Umbilical cord (tissue), 2 donors: ENCODE data around the gene PITPNM3. TPM values are rescaled to one million over a fixed set of nuclear protein-coding genes. Genes with fewer than 3 reads are reported as not detected.
"Not testable (repeated sequence)": the region's sequence is repeated elsewhere in the genome, so short reads cannot be mapped to it uniquely, and the experiment has no call there.

ENCODE experiments used
- DNase-seq: peaks from one replicate; pipeline ENCODE4 v3.0.0-alpha.2; 2015; ENCODE audit warnings: low spot score
- total RNA-seq: library from RNA; depleted of rRNA; stranded (reverse); fragments of >200 nt; gene quantifications from one replicate; pipeline ENCODE4 v1.2.3, GENCODE V29; 2014; ENCODE audit warnings: low replicate concordance; ENCODE audit not compliant: insufficient read depth

PITPNM3 gene
- total RNA-seq, 1 donor from 2014 or later: 4.8 TPM

DNA sequence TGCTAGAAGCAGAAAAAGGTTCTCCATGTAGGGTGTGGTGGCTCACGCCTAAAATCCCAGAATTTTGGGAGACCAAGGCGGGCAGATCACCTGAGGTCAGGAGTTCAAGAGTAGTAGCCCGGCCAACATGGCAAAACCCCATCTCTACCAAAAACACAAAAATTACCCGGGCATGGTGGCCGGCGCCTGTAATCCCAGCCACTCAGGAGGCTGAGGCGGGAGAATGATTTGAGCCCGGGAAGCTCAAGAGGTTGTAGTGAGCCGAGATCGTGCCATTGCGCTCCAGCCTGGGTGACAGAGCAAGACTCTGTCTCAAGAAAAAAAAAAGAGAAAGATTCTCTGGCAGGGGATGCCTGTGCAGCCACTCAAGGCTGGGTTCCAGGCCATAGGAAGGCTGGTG, 54.2 kb downstream of the PITPNM3 start:
- DNase-seq: no peak

DNA sequence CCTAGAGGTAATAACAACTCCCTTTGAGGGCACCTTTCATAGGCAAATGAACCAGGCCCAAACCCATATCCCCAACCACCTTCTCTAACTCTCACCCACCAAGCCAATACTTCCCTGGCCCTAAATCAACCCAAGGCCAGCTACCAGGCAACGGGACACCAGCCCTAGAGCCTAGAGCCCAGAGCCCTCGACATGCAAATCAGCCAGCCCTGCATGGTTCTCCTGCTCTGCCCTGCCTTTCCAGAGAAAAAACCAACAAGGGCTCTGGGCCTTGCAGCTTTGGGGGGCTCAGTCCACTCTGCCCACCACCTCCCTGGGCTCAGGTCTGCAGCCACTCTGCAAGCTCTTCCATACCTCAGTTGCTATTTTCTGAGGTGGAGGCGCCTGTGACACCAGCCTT, 55.0 kb downstream of the PITPNM3 start:
- no peak for DNase-seq

DNA sequence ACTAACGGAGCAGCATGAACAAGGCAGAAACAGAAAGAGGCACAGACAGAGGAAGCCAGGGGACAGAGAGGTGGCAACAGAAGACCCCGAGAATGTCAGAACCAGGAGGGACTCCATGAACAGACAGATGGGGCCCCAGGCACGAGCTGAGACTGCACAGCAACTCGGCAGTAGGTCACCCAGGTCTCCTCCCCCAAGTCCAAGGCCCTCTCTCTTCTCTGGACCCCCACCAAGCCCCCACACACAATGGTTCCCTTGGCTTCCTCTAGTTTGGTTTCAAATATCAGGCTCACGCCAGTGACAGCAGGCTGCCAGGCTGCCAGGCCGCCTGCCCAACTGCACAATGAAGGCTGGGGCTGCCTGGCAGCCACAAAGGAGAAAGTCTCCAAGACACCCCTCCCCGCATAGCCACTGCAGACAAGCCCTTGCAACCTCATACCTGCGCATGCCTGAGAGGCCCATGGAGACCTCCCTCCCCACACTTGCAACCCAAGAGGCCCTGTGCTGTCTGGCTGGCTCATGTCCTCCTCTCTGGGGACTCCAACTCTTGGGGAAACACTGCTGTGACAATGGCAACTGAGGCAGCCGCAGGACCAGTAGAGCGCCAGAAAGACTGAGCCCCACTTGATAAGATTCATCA, 57.3 kb downstream of the PITPNM3 start:
- DNase-seq: no peak

DNA sequence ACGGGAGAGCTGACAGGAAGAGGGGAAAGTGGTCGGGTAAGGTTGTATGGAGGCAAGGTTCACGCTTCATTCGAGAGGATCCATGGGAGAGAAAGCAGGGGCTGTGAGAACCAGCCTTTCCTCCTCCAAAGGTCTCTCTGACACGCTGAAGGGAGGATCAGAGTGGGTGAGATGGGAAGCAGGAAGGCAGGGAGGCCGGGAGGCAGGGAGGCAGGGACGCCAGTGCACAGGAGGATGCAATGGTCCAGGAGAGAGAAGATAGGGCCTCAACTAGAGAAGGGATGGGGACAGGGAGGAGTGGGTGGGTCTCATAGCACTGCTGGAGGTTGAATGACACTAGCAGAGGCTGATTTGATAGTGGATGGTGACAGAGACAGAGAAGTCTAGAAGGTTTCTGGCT, 58.0 kb downstream of the PITPNM3 start:
- DNase-seq: no peak

DNA sequence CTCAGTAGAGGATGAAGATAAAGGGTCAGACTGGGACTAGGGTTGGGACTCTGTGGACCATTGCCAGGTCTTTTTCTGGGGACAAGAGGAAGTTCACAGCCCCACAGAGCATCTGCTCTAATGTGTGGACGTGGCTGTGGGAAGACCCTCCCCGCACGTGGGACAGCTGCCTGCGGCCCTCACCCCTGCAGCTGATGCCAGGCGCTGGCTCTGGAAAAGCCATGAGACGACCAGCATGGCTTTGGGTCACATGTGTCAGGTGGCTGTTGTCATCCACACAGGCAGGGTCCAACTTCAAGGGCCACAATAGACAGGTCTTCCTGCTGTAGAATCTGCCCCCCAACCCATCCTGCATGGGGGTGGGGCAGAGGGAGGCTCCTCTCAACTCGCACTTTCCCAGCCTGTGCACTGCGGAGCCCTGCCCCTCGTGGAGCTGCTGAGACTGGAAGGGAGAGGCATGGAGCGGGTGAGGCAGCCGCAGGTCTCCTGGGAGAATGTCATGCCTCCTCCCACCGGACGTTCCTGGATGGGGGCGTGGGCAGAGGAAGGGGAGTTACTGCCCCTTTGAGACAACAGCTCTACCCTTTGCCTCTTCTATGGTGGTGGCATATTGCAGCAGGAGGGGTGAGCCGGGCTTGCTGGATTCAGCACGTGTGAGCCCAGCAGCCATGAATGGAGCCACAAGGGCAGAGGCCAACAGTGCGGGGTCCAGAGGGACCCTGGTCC, 58.7 kb downstream of the PITPNM3 start:
- DNase-seq: peak; percentile 19

DNA sequence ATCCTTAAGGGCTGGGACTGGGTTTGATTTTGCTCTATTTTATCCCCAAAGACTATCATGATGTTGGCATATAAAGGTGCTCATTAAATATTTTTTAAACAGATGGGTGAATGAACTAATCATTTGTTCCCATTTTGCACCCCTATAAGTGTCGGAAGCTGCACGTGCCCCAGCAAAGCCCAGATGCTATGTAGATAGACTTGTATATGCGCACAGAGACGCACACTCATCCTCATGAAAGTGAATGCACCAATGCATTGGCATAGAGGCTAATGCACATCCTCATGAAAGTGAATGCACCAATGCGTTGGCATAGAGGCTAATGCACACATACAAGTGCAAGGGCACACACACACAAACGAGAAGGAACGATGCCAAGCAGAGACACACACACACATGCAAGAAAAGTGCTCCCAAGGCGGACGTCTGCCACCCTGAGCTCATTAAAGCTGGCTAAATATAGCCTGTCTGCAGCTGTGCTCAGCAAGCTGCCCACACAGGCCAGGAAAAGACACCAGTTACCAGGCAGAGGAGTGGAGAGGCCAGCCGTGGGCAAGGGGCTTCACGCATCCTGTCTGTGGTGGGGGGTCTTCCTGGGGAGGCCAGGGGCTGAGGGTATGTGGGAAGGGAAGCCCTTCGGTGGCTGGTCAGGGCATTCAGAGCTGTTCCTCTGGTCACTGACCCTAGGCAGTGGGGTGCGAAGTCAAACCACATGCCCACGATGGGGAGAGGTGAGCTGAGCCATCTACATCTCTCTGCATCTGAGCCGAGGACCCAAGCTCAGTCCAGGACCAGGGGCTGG, 59.5 kb downstream of the PITPNM3 start:
- DNase-seq: peak; percentile 21

DNA sequence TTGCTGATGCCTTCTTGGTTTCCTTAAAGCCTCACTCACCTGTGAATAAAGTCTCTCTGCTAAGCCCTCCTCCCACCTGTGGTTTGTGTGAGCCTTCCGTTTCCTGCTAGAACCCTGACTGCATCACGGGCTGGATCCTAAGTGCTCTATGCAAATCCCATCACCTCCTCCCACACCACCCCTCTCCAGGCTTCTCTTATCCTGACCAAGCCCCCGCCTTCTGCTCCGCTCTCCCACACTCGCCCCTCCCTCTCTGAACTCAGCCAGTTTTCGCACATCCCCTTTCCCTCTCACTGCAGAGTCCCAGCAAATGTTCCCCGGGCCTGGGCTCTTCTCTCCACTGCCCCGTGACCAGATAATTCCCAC, 60.3 kb downstream of the PITPNM3 start:
- no peak for DNase-seq

DNA sequence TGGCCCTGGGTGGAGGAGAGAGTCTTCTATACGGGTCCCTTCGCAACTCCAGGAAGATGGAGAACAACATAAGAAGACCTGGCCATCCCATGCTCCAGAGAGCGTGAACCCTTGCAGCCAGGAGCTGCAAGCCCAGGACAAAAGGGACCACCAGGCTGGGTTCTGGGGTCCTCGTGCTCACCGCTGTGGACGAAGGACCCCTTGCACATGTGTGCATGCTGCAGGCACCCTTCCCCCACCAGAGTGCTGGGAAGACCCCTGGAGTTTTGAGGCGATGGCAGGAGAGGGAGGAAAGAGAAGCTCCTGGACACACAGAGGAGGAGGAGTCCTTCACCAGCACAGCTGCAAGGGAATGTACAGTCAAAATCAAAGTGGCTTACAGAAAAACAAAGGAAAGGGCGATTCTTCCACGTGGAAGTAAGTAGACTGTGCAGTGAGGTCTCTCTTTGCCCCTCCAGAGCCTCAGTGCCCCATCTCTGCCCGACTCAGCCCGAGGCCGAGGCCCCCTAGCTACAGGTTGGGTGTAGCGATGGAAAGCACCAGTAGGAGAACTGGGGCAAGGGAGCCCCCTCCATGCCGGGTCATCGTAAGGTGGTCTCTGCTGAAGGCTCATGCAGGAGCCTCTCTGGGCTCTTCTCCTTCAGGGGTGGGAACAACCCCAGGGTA, 60.8 kb downstream of the PITPNM3 start:
- DNase-seq: no peak

DNA sequence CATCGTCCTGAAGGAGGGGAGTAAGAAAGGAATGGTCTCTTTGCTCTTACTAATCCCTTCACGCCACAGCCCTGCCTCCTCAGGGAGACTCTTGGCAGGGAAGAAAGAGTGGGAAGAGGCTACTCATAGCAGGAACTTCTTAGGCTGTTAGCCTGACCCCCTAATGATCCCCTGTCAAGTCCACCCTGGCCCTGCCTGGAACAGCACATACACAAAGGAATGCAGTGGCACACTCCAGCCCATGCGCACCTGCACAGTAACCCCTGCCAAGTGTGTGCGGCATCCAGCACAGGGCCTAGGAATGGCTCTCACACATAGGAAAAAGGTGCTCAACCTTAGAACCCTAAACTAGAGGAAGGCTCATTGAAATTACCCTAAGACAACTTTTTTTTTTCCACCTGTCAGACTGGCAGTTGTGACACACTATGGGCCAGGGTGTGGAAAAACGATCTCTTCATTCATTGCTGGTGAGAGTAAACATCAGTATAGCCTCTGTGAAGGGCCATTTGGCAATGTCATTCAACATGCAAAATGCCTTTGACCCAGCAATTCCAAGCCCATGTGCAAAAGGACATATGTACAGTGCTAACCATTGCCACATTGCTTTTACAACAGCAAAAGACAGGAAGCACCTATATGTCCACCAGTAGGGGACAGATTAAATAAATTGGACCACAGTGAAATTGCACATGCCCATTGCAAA, 62.0 kb downstream of the PITPNM3 start:
- no peak for DNase-seq

DNA sequence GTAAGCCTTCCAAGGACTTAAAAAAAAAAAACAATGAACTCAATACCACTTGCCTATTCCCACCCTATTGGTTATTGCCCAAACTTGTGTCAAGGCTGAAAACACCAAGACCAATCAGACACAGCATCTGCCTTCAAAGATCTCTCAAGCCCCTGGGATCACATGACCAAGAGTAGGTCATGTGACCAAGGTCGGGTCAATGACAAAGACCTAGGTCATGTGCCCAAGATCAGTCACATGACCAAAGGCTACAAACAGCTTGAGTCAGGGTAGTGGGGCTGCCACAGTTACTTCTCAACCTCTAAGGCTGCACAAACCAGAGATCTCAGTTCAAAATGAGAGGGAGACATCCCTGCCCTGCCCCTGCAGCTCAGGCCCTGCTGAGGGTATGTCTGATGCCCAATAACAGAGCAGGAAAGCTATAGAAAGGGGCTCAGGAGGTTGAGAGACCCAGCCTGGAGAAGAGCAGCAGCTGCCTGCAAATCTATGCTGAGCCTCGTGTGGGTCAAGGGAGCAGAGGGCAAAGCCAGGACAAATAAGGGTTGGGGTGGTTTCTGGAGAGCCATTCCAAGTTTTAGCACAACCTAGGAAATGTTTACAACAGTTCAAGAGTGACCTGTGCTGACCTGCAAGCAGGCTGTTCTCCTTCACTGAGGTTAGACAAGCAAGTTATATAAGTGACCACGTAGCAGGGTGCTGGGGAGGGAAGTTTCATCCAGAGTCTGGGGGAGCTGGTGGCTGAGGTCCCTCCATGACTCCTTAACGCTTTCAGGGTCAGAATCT, 63.3 kb downstream of the PITPNM3 start:
- no peak for DNase-seq

DNA sequence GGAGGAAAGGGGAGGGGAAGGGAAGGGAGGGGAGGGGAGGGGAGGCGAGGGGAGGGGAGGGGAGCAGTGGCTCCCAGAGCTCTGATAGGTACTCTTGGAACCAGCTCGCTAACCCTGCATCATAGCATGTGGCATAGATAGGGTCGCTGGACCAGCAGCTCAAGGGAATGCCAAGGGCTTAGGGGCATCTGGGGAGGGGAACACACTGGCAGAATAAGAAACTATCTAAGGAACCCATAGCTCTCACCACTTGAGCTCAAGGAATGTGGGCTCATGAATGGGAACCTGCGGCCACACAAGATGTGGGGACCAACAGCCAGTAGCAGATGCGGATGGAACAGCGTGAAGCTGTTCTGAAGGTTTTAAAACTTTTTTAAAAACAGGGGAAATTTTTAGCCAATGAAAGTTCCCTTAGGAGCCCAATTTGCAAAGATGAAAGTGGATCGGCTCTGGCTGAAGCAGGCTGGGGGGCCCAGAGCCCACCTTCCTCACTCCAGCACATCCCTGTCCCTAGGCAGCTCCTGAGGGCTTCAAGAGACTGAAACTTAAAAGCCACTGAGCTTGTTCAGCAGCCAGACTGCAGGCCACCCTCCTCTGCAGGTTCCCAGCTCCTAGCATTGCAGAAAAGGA, 65.2 kb downstream of the PITPNM3 start:
- DNase-seq: no peak

DNA sequence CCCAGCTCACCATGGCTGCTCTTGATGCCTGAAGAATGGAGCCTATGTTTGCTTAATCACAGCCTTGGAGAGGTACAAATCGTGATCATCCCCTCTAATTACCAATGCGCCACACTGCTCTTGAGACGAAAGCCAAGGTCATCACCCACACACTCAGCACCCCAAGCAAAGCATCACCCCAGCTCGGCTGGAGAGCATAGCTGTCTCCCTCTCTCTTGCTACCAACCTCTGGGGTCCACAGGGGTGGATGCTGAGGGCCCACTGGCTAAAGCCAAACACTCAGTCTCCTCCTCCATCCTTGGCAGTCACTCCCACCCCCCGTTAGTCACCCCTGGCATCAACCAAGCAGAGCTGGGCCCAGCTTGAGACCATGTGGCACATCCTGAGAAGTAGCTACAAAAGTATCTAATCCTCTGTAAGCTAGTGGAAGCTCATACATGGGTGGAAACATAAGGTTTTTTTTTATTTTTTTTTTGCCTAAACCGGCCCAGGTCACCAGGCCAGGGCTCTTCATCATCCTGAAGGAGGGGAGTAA, 67.3 kb downstream of the PITPNM3 start:
- no peak for DNase-seq

DNA sequence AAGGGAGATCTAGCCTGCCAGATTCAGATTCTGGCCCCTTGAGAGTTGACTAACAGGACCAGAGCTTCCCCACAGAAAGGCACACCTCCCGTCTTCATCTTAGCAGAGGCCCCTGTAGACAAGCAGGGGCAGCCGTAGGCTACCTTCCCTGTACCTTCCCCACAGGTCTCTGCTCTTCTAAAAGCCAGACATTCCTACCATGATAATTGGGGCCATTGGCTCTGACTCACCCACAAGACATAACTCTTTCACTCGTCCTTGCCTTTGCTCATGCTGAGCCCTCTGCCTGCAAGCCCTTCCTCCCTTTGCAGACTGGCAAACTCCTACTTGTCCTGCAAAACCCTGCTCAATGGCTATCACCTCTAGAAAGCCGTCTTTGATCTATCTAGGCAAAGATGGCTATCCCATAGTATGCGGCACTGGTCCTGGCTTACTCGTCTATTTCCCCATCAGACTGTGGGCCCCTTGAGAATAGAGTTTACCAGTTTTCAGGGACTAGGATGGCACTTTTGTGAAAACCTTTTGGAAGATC, 68.3 kb downstream of the PITPNM3 start:
- DNase-seq: no peak

DNA sequence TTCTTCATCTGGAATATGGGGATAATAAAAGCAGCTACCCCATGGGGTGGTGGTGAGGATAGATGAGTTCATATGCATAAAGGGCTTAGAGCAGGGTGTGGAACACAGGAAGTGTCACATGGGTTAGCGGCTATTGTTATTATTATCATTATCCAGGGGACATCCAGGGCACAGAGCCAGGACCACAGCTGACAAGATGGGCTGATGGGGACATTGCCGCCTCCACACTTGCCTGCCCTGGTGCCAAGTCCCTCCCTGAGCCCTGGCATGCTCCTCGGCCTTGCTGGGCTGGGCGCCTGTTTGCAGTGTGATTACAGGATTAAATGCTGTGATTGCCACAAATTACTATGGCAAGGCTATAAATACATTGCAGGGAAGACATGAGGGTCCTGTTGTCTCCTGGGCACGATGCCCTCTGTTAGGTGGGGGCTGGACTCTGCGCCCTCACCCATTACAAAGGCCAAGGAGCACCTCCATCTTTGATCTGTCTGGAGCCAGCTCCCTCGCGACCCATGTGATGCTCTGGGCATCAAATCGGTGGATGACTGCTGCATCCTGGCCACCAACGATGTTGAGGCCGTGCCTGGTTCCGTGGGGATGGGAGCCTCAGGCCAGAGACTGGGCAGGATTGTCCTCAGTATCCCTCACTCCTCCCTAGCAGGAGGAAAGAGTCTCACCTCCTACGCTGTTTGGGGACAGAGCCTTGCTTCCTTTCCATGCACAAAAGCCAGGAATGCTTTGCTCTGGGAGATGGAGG, 68.9 kb downstream of the PITPNM3 start:
- DNase-seq: no peak

DNA sequence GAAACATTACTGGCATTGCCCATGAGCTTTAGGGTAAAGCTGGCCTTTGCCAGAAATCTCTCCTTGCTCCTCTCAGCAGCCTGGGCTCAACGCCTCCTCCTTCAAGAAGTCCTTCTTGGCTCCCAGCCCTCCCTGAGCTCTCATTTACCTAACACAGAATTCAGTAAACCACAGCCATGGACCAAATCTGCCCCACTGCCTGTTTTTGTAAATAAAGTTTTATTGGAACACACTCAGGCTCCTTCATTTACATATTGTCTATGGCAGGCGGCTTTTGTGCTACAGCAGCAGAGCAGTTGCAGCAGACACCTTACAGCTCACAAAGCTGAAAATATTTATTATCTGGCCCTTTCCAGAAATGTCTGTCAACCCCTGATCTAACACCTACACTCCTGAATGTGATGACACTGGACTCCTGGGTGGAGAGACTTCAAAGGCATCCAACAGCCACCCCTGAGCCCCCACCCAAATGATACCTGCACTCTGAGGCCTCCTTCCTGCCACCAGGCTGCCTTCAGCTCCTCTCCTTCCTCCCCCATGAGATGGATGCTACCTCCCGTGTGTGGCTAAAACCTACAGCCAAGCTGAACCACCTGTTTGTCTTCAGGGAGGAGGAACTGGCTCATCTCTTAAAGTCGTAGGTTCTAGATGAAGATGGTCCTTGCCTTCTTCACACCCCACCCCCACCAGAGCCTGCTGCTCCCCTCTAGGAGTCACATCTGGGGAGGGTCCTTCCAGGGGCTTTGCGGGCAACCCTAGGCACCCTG, 70.5 kb downstream of the PITPNM3 start:
- DNase-seq: no peak

DNA sequence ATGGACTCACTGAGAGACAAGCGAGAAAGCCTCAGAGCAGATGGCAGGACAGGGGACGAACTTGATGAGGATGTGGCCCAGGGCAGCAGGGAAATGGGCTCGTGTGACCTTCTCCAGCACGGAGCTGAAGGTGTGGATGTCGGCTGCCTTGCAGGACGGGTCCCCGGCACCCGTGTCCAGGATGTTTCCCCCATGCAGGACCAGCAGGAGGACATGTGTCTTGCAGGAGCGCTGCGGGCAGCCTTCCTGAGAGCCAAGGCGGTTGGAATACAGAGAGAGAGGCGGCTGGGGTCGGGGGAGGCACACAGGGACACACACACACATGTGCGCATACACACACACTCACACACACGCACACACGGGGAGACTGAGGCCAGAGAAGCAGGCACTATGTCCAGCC, 72.8 kb downstream of the PITPNM3 start:
- DNase-seq: no peak

DNA sequence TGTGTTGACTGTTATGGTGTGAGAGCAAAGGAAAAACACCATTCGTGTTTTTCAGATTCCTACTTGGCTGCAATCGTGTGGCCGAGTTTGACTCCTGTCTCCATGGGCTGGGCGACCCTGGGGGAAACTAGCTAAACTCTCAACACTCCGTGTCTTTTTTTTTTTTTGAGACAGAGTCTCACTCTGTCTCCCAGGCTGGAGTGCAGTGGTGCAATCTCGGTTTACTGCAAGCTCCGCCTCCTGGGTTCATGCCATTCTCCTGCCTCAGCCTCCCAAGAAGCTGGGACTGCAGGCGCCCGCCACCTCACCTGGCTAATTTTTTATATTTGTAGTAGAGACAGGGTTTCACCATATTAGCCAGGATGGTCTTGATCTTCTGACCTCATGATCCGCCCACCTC, 73.6 kb downstream of the PITPNM3 start:
- DNase-seq: not testable (repeated sequence)

DNA sequence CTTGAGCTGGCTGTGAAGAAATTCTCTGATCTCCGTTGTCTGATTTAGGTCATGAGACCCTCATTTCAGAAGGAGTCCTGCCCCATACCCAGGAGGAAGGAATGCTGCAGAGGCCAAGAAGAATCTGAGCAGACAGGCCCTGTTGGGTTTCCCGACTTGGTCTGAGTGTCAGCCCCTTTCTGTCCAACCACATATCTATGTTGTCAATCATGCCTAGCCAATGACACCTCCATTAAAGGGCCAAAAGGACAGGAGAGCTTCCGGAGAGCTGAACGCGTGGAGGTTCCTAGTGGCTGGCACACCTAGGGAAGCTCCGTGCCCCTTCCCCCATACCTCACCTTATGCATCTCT, 74.3 kb downstream of the PITPNM3 start:
- DNase-seq: no peak
